HL-60 (cell line): ENCODE results near the gene TIMM44.

Experiments
- GABPA ChIP-seq: IDR thresholded peaks from 2 replicates; pipeline ENCODE4 v1.6.1; 2012; ENCODE audit warnings: low read depth
- POLR2AphosphoS5 ChIP-seq: IDR thresholded peaks from 2 replicates; pipeline ENCODE4 v1.6.1; 2012; ENCODE audit warnings: low read depth
- TF ChIP-seq, protein P1 (sequence below): IDR thresholded peaks from 2 replicates; pipeline ENCODE4 v1.6.1; 2012; ENCODE audit warnings: low read depth; ENCODE audit not compliant: insufficient replicate concordance
- TF ChIP-seq, protein P2 (sequence below): IDR thresholded peaks from one replicate; pipeline ENCODE4 v1.5.1; 2011; ENCODE audit warnings: low read length, control low read depth, inconsistent platforms; ENCODE audit not compliant: insufficient read depth

DNA sequence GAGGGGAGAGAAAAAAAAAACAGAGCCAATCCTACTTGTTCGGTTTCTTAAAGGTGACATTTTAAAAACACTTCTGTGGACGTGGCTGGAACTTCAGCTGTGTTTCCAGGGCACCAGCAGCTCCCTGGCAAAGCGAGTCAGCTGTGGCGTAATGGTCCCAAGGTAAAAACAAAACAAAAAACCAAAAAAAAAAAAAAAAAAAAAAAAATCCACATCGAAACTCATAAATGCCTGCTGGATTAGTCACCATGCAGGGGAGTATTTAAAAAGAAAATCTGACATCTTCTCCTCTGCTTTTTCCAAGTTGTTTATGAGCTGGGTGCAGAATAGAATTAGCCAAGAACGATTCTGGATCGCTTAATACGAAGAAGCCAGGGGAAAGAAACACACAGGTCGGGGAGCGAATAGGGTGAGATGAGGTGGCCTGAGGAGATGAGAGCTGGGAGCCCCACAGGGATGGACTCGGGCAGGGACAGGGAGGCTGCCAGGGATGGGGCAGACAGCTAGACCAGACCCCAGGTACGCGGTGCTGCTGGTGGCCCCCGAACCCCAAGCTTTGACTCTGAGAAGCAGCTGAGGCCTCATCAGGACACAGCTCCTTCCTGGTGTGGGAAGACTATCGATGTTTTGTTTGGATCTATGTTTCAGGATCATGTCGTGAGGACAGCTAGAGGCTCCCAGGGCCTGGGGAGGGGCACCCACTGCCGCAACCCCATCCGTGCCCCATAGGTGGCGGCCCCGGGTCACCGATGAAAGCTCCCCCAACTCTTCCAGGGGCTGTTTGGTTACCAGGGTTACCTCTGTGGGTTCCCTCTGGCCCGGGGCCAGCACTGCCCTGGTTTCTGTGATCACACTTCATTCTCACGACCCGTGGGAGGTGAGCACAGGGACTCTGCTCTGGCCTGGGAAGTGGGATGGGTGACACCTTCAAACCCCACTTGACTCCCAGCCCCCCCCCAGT lies 14.4 kb downstream of the TIMM44 start:
- TF ChIP-seq, protein P1, sequence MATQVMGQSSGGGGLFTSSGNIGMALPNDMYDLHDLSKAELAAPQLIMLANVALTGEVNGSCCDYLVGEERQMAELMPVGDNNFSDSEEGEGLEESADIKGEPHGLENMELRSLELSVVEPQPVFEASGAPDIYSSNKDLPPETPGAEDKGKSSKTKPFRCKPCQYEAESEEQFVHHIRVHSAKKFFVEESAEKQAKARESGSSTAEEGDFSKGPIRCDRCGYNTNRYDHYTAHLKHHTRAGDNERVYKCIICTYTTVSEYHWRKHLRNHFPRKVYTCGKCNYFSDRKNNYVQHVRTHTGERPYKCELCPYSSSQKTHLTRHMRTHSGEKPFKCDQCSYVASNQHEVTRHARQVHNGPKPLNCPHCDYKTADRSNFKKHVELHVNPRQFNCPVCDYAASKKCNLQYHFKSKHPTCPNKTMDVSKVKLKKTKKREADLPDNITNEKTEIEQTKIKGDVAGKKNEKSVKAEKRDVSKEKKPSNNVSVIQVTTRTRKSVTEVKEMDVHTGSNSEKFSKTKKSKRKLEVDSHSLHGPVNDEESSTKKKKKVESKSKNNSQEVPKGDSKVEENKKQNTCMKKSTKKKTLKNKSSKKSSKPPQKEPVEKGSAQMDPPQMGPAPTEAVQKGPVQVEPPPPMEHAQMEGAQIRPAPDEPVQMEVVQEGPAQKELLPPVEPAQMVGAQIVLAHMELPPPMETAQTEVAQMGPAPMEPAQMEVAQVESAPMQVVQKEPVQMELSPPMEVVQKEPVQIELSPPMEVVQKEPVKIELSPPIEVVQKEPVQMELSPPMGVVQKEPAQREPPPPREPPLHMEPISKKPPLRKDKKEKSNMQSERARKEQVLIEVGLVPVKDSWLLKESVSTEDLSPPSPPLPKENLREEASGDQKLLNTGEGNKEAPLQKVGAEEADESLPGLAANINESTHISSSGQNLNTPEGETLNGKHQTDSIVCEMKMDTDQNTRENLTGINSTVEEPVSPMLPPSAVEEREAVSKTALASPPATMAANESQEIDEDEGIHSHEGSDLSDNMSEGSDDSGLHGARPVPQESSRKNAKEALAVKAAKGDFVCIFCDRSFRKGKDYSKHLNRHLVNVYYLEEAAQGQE = no peak
- TF ChIP-seq POLR2AphosphoS5 (no peak), GABPA (no peak)
- TF ChIP-seq, protein P2, sequence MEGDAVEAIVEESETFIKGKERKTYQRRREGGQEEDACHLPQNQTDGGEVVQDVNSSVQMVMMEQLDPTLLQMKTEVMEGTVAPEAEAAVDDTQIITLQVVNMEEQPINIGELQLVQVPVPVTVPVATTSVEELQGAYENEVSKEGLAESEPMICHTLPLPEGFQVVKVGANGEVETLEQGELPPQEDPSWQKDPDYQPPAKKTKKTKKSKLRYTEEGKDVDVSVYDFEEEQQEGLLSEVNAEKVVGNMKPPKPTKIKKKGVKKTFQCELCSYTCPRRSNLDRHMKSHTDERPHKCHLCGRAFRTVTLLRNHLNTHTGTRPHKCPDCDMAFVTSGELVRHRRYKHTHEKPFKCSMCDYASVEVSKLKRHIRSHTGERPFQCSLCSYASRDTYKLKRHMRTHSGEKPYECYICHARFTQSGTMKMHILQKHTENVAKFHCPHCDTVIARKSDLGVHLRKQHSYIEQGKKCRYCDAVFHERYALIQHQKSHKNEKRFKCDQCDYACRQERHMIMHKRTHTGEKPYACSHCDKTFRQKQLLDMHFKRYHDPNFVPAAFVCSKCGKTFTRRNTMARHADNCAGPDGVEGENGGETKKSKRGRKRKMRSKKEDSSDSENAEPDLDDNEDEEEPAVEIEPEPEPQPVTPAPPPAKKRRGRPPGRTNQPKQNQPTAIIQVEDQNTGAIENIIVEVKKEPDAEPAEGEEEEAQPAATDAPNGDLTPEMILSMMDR = peak; percentile 19
